Measurements from ENCODE around the gene AFMID. TPM values are rescaled to one million over a fixed set of nuclear protein-coding genes. Genes with fewer than 3 reads are reported as not detected.

Gene AFMID
- total and polyA plus RNA-seq, 9 of the 15 experiments (the other 6 are each of a cell fraction or from before 2014, with no cell fraction given): 62.1 to 188 (median 74.4) TPM

DNA sequence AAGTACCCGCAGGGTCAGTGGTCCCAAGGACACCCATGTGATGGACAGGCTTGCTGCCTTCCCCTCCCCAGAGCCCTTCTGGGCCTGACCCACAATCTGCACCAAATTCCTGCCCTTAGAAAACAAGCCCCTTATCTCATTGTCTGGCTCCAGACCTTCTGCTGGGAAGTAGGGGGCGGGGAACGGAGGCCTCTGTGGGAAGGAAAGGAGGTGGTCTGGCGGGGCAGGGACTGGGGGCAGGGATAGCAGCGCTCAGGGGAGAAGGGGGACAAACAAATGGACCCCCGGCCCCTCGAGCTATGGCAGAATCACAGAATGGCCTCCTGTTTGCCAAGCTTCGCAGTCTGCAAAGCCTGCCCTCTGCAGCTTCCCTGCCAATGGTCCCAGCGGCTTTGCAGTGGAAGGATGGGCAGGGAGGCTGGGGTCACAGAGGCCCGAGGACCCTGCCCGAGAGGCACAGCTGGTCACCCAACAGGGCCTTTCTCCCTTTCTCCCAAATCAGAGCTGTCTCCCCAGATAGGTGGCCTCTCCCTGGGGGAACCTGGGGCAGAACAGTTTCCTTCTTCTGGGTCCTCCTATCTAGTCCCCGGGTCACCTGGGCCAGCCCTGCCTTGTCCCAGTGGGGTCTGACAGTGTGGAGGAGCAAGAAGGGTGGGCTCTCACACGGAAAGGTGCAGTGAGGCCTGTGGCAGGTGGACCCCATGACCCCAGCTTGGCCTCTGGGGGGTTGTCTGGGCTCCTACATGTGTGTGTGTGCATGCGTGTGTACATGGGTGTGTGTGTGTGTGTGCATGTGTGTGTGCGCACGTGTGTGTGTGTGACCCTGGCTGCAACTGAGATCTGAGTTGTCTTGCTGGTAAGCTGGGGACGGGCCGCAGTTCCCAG, 69.8 kb downstream of the AFMID start (continued):
- TF ChIP-seq, protein P1, sequence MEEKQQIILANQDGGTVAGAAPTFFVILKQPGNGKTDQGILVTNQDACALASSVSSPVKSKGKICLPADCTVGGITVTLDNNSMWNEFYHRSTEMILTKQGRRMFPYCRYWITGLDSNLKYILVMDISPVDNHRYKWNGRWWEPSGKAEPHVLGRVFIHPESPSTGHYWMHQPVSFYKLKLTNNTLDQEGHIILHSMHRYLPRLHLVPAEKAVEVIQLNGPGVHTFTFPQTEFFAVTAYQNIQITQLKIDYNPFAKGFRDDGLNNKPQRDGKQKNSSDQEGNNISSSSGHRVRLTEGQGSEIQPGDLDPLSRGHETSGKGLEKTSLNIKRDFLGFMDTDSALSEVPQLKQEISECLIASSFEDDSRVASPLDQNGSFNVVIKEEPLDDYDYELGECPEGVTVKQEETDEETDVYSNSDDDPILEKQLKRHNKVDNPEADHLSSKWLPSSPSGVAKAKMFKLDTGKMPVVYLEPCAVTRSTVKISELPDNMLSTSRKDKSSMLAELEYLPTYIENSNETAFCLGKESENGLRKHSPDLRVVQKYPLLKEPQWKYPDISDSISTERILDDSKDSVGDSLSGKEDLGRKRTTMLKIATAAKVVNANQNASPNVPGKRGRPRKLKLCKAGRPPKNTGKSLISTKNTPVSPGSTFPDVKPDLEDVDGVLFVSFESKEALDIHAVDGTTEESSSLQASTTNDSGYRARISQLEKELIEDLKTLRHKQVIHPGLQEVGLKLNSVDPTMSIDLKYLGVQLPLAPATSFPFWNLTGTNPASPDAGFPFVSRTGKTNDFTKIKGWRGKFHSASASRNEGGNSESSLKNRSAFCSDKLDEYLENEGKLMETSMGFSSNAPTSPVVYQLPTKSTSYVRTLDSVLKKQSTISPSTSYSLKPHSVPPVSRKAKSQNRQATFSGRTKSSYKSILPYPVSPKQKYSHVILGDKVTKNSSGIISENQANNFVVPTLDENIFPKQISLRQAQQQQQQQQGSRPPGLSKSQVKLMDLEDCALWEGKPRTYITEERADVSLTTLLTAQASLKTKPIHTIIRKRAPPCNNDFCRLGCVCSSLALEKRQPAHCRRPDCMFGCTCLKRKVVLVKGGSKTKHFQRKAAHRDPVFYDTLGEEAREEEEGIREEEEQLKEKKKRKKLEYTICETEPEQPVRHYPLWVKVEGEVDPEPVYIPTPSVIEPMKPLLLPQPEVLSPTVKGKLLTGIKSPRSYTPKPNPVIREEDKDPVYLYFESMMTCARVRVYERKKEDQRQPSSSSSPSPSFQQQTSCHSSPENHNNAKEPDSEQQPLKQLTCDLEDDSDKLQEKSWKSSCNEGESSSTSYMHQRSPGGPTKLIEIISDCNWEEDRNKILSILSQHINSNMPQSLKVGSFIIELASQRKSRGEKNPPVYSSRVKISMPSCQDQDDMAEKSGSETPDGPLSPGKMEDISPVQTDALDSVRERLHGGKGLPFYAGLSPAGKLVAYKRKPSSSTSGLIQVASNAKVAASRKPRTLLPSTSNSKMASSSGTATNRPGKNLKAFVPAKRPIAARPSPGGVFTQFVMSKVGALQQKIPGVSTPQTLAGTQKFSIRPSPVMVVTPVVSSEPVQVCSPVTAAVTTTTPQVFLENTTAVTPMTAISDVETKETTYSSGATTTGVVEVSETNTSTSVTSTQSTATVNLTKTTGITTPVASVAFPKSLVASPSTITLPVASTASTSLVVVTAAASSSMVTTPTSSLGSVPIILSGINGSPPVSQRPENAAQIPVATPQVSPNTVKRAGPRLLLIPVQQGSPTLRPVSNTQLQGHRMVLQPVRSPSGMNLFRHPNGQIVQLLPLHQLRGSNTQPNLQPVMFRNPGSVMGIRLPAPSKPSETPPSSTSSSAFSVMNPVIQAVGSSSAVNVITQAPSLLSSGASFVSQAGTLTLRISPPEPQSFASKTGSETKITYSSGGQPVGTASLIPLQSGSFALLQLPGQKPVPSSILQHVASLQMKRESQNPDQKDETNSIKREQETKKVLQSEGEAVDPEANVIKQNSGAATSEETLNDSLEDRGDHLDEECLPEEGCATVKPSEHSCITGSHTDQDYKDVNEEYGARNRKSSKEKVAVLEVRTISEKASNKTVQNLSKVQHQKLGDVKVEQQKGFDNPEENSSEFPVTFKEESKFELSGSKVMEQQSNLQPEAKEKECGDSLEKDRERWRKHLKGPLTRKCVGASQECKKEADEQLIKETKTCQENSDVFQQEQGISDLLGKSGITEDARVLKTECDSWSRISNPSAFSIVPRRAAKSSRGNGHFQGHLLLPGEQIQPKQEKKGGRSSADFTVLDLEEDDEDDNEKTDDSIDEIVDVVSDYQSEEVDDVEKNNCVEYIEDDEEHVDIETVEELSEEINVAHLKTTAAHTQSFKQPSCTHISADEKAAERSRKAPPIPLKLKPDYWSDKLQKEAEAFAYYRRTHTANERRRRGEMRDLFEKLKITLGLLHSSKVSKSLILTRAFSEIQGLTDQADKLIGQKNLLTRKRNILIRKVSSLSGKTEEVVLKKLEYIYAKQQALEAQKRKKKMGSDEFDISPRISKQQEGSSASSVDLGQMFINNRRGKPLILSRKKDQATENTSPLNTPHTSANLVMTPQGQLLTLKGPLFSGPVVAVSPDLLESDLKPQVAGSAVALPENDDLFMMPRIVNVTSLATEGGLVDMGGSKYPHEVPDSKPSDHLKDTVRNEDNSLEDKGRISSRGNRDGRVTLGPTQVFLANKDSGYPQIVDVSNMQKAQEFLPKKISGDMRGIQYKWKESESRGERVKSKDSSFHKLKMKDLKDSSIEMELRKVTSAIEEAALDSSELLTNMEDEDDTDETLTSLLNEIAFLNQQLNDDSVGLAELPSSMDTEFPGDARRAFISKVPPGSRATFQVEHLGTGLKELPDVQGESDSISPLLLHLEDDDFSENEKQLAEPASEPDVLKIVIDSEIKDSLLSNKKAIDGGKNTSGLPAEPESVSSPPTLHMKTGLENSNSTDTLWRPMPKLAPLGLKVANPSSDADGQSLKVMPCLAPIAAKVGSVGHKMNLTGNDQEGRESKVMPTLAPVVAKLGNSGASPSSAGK (IDR thresholded peaks at IDR 0.05): no peak
- TF ChIP-seq, protein P2, sequence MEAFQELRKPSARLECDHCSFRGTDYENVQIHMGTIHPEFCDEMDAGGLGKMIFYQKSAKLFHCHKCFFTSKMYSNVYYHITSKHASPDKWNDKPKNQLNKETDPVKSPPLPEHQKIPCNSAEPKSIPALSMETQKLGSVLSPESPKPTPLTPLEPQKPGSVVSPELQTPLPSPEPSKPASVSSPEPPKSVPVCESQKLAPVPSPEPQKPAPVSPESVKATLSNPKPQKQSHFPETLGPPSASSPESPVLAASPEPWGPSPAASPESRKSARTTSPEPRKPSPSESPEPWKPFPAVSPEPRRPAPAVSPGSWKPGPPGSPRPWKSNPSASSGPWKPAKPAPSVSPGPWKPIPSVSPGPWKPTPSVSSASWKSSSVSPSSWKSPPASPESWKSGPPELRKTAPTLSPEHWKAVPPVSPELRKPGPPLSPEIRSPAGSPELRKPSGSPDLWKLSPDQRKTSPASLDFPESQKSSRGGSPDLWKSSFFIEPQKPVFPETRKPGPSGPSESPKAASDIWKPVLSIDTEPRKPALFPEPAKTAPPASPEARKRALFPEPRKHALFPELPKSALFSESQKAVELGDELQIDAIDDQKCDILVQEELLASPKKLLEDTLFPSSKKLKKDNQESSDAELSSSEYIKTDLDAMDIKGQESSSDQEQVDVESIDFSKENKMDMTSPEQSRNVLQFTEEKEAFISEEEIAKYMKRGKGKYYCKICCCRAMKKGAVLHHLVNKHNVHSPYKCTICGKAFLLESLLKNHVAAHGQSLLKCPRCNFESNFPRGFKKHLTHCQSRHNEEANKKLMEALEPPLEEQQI (IDR thresholded peaks at IDR 0.05): no peak
- TF ChIP-seq HMG20A (CRISPR knock-in tag; conservative IDR thresholded peaks at IDR 0.05) (no peak), ARID1B (IDR thresholded peaks at IDR 0.05) (peak; percentile 55), XRCC3 (IDR thresholded peaks at IDR 0.05) (no peak), KAT2B (IDR thresholded peaks at IDR 0.05; ENCODE audit: low read depth, low read length) (no peak), RBM17 (IDR thresholded peaks at IDR 0.05; ENCODE audit: borderline replicate concordance, low read depth, low read length) (no peak), HSF4 (CRISPR knock-in tag; IDR thresholded peaks at IDR 0.05; ENCODE audit: borderline replicate concordance) (no peak), NR3C1 (CRISPR knock-in tag; IDR thresholded peaks at IDR 0.05) (no peak), MEF2D (tag; conservative IDR thresholded peaks at IDR 0.05; ENCODE audit: low read depth) (no peak), PTBP1 (IDR thresholded peaks at IDR 0.05; ENCODE audit: low read depth, low read length) (no peak)
- TF ChIP-seq, protein P3, sequence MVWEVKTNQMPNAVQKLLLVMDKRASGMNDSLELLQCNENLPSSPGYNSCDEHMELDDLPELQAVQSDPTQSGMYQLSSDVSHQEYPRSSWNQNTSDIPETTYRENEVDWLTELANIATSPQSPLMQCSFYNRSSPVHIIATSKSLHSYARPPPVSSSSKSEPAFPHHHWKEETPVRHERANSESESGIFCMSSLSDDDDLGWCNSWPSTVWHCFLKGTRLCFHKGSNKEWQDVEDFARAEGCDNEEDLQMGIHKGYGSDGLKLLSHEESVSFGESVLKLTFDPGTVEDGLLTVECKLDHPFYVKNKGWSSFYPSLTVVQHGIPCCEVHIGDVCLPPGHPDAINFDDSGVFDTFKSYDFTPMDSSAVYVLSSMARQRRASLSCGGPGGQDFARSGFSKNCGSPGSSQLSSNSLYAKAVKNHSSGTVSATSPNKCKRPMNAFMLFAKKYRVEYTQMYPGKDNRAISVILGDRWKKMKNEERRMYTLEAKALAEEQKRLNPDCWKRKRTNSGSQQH (CRISPR knock-in tag; IDR thresholded peaks at IDR 0.05): no peak
